HG03045 (cell line): Measurements from ENCODE around the gene SCNN1A.

Experiments
- ATAC-seq: cut with Tn5 transposase; IDR thresholded peaks from one replicate; pipeline ENCODE4 v1.9.1; 2021; ENCODE audit warnings: mild to moderate bottlenecking, moderate library complexity; ENCODE audit not compliant: unreplicated experiment

SCNN1A gene

GRCh38 chr12:6369916-6370575, 5.3 kb downstream of the SCNN1A start:
- ATAC-seq: no peak

- no peak for ATAC-seq
Measured at GRCh38 chr12:6368906-6369525, 6.3 kb downstream of the SCNN1A start.

- no peak for ATAC-seq
Measured at GRCh38 chr12:6367969-6368892, 7.1 kb downstream of the SCNN1A start.

- ATAC-seq: no peak
Measured at GRCh38 chr12:6367065-6367968, 8.0 kb downstream of the SCNN1A start.

GRCh38 chr12:6364044-6364374, 11.4 kb downstream of the SCNN1A start:
- no peak for ATAC-seq

GRCh38 chr12:6363330-6364043, 11.9 kb downstream of the SCNN1A start:
- no peak for ATAC-seq

GRCh38 chr12:6363010-6363329, 12.4 kb downstream of the SCNN1A start:
- ATAC-seq: no peak

GRCh38 chr12:6362403-6362802, 13.0 kb downstream of the SCNN1A start:
- no peak for ATAC-seq

- no peak for ATAC-seq
Measured at GRCh38 chr12:6361834-6362233, 13.5 kb downstream of the SCNN1A start.

- no peak for ATAC-seq
Measured at GRCh38 chr12:6360578-6361490, 14.5 kb downstream of the SCNN1A start.

GRCh38 chr12:6360080-6360571, 15.2 kb downstream of the SCNN1A start:
- no peak for ATAC-seq

- ATAC-seq: no peak
Measured at GRCh38 chr12:6358881-6359280, 16.5 kb downstream of the SCNN1A start.

GRCh38 chr12:6356374-6356820, 19.0 kb downstream of the SCNN1A start:
- no peak for ATAC-seq

- no peak for ATAC-seq
Measured at GRCh38 chr12:6355491-6356373, 19.6 kb downstream of the SCNN1A start.

- ATAC-seq: no peak
Measured at GRCh38 chr12:6354495-6355393, 20.6 kb downstream of the SCNN1A start.

- no peak for ATAC-seq
Measured at GRCh38 chr12:6352193-6353173, 22.9 kb downstream of the SCNN1A start.
